Fibroblast of pulmonary artery (primary cell): ENCODE measurements around the gene NME7.

Experiments
- DNase-seq: peaks from one replicate; pipeline ENCODE4 v3.0.0-alpha.2; 2010; ENCODE audit warnings: low read depth
- H3K4me3 ChIP-seq: replicated peaks from 2 replicates; pipeline ENCODE4 v1.5.1; 2011; ENCODE audit warnings: low read depth, mild to moderate bottlenecking, control low read depth, low read length, moderate library complexity
- TF ChIP-seq, protein P1 (sequence below): IDR thresholded peaks from 2 replicates; pipeline ENCODE4 v1.5.1; 2011; ENCODE audit warnings: mild to moderate bottlenecking, control low read depth, low read length, inconsistent platforms; ENCODE audit errors: missing control alignments

NME7 gene

DNA sequence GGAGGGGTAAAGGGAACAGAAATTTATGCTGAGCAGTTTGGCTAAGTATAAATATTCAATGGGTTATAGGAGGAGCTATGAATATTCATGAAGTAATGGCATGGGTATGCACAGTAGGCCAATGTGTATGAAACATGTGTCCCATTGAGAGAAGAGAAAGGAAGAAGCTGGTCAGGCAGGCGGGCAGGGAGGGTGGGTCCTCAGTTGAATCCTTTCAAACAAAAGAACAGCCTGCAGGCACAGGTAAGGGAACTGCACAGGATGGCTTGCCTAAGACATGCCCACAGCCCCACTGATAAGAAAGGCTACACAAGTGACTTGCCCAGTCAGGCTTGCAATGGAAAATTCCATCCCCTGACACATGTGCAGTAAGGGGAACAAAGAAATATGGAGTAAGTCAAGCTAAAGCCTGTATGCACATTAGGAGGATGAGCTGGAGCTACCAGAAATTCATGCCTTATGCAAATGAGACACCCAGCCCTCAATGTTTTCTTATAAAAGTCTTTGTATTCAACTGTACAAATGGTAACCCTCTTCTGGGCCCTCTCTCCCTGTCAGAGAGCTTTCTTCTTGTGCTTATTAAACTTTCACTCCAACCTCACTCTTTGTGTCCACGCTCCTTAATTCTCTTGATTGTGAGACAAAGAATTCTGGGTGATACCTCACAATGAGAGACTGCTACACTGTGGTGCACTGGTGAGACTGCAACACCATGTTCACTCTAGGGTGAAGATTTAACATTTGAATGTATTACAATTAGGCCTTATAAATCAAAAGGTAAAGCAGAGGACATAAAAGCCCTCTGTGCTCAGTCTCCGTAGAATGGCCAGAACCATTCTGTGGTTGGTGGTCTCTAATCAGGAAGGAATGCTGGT lies 164.6 kb downstream of the NME7 start:
- TF ChIP-seq, protein P1, sequence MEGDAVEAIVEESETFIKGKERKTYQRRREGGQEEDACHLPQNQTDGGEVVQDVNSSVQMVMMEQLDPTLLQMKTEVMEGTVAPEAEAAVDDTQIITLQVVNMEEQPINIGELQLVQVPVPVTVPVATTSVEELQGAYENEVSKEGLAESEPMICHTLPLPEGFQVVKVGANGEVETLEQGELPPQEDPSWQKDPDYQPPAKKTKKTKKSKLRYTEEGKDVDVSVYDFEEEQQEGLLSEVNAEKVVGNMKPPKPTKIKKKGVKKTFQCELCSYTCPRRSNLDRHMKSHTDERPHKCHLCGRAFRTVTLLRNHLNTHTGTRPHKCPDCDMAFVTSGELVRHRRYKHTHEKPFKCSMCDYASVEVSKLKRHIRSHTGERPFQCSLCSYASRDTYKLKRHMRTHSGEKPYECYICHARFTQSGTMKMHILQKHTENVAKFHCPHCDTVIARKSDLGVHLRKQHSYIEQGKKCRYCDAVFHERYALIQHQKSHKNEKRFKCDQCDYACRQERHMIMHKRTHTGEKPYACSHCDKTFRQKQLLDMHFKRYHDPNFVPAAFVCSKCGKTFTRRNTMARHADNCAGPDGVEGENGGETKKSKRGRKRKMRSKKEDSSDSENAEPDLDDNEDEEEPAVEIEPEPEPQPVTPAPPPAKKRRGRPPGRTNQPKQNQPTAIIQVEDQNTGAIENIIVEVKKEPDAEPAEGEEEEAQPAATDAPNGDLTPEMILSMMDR = no peak
- no peak for DNase-seq
- H3K4me3 ChIP-seq = no peak overlapping the region

GRCh38 chr1:169201084-169201619 lies 166.4 kb downstream of the NME7 start:
- H3K4me3 ChIP-seq = no peak overlapping the region
- no peak for DNase-seq
- TF ChIP-seq, protein P1 = no peak

GRCh38 chr1:169200319-169200718 lies 167.3 kb downstream of the NME7 start:
- no peak for DNase-seq
- TF ChIP-seq, protein P1 = no peak
- no peak overlapping the region for H3K4me3 ChIP-seq

DNA sequence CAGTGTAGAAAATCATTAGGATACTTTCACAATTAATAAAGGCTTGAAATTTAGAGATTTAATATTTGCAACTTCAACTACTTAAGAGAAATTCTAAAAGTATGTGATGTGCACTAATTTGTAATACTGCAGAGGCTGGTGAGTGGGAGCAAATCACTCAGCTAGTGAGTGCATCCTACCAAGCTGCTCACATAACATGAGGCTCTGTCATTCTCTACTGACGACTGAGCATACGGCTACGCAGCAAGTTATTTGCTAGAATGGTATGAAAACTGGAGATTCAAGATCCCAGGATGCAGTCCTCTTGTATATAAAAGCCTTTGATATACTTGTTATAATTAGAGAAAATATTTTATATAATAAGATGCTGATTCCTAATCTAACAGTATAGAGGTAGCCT lies 171.0 kb downstream of the NME7 start:
- no peak overlapping the region for H3K4me3 ChIP-seq
- TF ChIP-seq, protein P1 = no peak
- no peak for DNase-seq

DNA sequence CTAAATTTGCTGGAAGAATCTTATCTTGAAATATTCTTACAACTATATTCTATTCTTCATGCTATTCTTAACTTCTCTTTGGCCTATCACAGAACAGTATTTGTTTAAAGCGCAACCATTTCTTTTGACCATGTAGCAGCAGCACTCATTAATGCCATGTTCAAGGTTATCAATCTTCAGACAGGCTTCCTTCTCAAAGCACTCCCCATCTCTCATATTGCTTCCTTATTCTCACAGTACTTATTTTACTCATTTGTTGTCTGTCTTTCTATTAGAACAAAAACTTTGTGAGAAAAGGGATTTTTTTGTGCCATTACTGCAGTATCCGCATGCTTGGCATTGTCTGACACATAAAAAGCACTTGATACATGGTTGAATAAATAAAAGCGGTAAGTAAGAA lies 171.4 kb downstream of the NME7 start:
- no peak for DNase-seq
- TF ChIP-seq, protein P1 = no peak
- no peak overlapping the region for H3K4me3 ChIP-seq

DNA sequence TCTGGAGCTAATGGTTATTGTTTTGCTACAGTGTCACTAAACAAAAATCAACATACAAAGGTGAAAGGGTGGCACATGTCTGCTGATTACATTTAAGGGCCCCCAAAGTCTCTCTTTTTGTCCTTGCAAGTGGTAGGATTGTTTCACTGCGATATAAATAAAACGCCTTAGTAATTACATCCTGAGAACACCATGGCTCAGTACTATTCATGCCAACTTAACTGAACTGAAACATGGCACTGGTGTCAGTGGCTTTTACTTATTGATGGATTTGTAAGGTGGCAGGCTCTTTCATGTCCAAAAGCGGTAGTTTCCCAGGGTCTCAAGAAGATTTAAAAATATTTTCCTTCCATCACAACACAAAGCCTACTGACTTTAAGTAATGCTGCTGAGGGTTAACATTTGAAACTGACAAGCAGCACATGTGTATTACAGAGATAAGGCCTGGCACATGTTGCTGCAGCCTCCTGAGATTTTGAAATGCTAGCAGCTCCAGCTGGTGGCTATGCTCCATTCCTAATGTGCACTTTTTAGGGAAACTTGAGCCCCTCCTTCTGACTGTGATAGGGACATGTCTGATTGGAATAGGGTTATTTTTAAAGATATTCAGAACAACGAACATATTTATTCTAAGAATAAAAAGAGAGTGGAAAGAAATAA lies 174.3 kb downstream of the NME7 start:
- H3K4me3 ChIP-seq = no peak overlapping the region
- DNase-seq = peak; percentile 61
- TF ChIP-seq, protein P1 = peak; percentile 16
